Inferior parietal cortex (tissue), 1 donor: Measurements from ENCODE around the gene SLC5A11.

Experiments
- DNase-seq: peaks from one replicate; pipeline ENCODE4 v3.0.0-alpha.2; 2016; ENCODE audit errors: extremely low spot score

Gene SLC5A11

DNA sequence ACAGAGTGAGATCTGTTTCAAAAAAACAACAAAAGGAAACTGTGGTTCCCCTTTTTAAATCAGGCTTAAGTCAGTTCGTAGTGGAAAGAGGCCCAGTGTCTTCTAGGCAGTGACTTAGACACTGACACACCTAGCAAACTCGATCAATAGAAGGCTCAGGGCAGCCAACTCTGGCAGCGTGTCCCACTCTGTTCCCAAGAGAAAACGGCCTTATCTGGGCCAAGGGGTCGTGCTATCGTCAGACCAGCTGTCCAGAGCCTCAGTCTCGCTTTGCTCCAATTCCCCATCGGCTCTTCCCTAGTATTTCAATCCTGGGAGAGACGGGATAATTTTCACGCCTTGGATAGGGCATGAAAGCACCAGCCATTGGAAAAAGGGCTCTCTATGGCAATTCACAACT, 72.9 kb downstream of the SLC5A11 start:
- DNase-seq: no peak

DNA sequence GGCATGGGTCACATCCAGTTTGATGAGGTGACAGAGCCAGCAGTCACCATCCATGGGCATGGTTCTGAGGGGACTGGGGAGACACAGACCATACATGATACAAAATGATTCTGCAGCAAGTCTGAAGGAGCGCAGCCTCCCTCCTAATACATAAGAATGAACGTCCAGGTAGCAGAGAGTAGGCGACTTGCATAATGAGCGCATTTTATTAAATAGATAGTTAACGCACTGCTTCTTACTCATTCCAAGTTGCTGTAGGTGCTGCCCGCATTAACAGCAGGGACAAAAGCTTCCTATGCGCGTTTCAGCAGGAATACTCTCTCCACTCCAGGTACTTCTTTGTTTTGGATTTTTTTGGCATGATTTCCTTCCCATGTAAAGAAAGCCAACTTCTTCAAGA, 73.8 kb downstream of the SLC5A11 start:
- DNase-seq: no peak

DNA sequence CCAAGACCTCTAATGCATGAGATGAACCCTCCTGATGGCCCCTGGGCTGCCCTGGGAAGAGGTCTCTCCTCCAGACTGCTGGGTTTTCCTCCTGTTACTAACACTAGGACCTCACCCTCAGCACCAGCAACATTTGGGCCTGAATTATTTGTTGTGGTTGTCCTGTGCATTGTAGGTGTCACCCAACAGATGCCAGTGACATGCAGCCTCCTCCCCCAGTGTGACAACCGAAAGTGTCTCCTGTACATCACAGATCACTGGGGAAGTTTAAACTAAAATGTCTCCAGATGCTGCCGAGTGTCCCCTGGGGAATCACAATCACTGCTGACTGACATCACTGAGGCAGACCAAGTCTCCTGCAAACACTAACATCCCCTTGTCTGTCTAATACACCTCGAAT, 74.8 kb downstream of the SLC5A11 start:
- no peak for DNase-seq

DNA sequence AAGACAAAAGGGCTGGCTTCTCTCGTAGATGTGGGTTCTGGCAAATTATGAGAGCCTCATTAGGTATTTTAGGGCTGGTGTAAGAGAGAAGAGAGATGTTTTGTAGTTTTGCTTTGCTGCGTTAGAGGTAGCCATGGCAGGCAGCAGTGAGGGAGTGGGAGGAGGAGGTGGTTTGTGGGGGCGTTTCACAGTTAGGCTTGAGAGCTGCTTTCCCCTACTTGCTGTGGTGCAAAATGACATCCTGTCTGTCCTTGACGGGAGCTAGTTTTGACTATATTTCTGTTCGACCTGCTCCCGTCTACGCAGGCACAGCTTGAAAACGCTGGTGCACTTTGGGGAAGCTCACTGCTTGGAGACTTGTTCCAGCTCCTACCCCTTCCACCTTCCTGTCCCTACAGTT, 75.5 kb downstream of the SLC5A11 start:
- DNase-seq: no peak

DNA sequence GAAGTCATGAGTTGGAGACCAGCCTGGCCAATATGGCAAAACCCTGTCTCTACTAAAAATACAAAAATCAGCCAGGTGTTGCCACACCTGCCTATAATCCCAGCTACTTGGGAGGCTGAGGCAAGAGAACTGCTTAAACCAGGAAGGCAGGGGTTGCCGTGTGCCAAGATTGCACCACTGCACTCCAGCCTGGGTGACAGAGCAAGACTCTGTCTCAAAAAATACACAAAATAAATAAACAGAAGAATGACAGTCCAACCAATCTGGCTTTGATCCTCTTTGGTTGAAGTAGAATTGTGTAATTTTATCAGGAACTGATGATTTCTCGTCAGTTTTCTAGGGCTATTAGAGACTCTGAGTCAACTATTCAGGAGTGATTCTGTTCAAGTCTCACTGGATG, 79.4 kb downstream of the SLC5A11 start:
- no peak for DNase-seq

DNA sequence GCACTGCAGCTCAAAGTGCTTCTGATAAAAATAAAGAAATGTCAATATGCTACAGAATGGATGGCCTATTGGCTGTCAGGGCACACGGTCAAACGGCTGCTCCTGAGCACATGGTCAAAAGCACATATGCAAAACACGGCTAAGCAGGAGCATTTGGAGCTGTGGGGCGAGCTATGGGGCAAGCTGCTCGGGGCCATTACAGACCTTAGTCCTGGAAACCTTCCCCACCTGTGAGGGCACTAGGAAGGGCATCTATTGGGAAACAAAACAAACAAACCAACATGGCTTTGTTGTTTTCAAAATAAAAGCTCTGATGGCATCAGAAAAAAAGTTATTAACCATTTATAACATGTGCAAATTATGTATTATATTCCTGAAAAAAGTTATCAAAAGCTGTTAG, 83.6 kb downstream of the SLC5A11 start:
- no peak for DNase-seq

DNA sequence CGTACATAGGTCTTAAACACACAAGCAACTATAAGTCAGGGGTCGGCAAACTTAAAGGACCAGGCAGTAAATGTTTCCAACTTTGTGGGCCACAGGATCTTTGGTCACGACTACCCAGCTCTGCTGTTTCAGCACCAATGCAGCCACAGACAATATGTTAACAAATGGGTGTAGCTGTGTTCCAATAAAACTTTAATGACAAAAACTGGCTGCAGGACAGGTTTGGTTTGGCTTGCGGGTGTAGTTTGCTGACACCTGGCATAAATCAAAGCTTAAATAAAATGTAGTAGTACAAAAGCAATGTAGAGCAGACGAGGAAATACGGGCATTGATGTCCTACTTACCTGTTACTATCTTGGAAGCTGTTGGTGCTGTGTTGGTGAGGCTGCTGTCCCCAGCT, 84.7 kb downstream of the SLC5A11 start:
- no peak for DNase-seq

DNA sequence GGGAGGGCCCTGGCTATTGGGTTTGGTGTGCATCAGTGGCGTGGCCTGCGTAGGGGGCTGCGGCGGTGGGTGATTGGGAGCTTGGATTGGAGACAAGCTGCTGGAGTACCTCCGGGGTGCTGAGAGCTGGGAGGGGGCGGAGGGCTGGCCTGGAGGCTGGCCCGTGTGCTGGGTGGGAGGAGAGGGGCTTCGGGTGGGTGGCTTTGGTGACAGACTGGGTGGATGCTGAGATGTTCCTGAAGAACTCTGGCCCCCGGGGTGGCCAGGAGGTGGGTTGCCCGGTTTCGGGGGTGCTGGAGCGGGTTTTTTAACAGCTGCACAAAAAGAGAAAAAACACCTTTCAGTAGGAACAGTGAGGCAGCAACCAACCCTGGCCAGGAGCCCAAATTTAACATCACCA, 85.3 kb downstream of the SLC5A11 start:
- DNase-seq: no peak

DNA sequence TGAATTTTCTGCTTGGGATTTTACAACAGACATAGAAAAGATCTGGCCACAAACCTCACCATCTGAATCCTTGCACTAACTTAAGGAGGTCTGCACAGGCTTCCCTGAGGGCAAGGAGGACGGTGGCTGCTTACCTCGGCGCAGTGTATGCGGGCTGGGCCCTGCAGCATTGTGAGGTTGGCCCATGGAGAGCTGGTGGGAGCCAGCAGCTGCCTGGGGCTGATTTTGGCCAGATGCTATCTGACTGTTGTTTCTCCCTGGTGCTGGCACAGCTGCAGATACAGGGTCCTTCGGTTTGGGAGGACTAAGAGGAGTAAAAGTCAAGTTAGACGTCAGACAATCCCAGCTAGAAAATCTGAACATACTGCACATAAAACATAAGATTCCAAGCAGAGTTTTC, 89.6 kb downstream of the SLC5A11 start:
- no peak for DNase-seq

DNA sequence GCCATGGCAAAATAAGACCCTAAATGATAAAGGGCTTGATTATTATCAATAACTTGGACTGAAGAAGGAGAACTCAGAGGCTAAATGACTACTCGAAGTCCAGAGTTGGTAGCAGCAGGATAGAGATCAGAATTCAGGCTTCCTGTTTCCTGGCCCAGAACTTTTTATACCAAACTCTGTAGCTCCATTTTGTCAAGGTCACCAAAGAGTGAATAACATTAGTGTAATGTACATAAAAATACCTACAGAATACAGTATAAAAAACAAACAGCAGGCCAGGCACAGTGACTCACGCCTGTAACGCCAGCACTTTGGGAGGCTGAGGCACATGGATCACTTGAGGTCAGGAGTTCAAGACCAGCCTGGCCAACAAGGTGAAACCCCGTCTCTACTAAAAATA, 90.4 kb downstream of the SLC5A11 start:
- no peak for DNase-seq

DNA sequence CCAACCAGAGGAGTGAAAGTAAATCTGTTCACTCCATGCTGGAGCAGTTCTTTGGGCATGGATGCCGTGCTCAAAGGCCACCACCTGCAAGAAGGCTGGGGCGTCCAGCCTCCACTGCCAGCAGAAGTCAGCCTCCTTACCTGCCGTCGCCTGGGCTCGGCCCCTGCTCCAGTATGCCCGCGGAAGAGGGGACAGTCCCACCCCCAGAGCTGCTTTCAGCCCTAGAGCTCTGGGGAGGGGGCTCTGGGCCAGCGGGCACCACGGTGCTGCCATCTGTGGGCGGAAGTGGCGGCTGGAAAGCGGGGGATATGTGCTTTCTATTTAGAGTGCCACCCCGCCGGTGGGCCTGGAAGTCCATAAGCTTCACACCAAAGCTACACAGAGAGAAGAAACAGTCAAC, 93.5 kb downstream of the SLC5A11 start:
- no peak for DNase-seq

DNA sequence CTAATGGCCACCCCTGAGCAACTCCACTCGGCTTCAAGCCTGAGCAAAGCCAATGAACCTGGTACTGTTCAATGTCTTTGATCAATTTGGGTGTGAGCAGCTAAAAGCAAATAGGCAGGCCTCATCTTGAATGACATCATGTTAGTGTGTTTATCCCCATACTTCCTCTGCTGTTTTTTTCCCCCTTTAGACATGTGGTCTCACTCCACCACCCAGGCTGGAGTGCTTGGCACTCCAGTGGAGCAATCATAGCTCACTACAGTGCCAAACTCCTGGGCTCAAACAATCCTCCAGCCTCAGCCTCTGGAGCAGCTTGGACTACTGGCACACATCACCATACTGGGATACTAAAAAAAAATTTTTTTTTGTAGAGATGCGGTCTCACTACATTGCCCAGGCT, 94.0 kb downstream of the SLC5A11 start:
- no peak for DNase-seq

DNA sequence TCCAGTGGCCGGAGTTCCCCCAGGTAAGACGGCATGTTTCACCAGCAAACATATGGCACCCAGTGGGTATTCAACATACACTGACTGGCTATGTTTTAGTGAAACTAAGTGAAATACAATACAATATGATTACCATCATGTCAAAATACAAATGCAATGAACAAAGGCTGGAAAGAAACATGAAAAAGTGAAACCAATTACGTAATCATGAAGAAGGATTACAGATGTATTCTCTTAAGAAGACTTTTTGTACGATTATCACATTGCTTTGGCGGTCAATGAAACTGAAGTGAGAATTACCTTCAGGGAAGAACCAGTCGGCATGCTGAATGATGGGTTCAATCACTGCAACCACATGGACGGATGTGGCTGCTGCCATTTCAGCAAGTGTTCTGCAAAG, 97.7 kb downstream of the SLC5A11 start:
- DNase-seq: no peak

DNA sequence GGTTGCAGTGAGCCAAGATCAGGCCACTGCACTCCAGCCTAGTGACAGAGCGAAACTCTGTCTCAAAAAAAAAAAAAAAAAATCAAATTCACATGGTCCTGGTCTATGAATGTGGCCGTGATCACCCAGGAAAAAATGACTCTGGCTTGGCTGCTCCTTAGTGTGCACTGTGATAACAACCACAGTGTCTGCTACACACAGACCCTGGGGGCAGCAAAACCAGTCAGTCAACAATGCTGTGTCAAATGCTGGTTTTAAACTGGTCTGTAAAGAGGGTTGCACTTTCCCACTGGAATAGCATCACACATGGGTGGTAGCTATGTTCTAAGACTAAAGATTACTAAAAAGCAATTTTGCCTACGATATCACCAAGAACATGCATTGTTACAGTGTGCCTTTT, 98.4 kb downstream of the SLC5A11 start:
- DNase-seq: no peak

DNA sequence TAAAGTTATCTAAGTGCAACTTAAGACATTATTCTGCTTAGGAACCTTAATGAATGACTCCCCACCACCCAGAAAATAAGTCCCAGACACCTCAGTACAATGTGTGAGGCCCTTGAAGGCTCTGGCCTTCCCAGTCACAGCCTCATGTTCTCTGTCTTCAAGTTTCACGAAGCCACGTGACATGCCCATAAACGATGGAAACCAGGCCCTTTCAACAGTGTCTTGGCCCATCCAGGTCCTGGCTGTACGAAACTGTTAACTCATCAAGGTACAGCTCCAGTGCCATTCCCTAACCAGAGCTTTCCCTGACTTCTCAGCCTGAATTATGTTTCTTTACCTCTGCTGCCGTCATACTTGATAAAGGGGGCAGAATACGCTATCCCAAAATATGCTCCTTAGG, 100.4 kb downstream of the SLC5A11 start:
- DNase-seq: no peak

DNA sequence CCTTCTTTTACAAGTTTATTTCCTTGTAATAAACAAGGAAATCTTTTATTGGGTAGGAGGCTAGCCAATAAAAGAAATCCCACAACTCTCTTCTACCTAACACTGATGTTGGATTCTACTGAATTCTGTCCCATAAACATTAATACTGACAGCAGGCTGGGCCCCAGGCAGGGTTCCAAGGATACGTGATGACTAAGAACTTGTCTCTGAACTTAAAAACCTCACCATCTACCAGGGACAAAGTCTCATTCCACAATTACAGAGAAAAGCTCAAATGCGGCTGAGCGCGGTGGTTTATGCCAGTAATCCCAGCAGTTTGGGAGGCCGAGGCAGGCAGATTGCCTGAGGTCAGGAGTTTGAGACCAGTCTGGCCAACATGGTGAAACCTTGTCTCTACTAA, 104.5 kb downstream of the SLC5A11 start:
- no peak for DNase-seq

DNA sequence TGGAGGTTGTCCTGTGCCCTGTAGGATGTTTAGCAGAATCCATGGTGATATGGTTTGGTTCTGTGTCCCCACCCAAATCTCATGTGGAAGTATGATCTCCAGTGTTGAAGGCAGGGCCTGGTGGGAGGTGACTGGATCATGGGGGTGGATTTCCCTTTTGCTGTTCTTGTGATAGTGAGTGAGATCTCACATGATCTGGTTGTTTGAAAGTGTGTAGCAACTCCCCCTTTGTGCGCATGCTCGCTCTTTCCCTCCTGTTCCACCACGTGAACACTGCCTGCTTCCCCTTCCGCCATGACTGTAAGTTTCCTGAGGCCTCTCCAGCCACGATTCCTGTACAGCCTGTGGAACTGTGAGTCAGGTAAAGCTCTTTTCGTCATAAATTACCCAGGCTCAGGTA, 107.5 kb downstream of the SLC5A11 start:
- no peak for DNase-seq

DNA sequence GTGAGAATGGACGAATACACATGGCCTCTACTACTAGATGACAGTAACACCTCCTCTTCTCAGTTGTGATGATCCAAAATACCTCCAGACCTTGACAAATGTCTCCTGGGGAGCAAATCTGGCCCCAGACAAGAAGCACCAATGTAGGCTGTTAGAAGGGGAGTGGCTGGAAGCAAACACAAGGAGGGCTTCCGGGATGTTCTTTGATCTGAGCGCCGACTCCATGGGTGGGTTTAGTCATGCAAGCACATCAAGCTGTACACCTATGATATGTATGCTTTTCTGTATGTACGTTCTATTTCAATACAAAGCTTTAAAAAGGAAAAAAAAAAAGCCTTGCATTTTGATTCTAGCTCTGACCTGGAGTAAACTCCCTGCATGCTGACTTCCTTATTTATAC, 108.0 kb downstream of the SLC5A11 start:
- no peak for DNase-seq

DNA sequence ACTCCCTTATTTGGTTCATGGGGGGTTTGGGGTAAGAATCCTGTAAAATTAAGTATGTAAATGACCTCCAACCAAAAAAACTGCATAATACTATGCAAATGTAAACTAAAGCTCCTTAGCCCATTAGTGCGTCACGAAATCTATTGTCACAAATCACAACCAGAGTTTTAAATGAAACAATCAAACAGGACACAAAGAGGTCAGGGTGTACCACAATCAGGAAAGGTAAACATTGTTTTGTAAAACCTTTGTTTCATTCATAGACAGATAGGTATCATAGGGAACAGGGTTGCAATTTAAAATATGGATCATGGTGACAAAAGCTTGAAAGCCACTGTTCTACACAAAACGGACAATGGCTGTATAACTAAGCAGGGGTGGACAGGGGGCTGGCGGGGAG, 108.4 kb downstream of the SLC5A11 start:
- no peak for DNase-seq

DNA sequence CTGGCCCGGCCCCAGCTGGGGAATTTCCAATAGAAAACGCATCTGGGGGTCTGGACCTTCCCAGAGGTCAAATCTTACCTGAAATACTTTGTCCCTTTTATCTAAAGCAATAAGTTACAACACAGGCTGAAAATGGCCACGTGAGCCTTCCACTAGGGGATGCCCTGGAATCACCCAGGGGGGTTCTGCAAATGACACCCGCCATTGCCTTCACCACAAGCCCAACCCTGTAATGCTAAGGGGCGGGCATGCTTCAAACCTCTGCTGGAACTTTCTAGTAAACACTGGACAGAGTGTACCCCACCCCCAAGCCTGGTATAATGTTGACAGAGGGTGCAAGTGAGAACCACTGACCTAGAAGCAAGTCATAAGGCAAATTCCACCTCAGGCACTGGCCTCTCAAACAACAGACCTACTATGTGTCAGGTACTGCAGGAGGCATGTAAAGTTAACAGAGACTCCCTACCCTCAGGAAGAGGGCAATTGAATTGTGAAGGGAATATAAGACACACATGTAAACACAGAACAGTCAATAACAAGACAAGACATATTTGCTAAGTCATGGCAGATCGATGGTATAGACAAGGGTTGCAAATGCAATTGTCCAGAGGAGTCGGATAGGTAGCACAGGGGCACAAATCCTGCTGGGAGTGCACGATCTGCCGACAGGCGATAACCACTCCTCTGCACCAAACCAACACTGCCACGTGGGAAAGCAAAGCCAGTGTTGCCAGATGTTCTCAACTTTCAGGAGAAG, 110.4 kb downstream of the SLC5A11 start:
- no peak for DNase-seq

DNA sequence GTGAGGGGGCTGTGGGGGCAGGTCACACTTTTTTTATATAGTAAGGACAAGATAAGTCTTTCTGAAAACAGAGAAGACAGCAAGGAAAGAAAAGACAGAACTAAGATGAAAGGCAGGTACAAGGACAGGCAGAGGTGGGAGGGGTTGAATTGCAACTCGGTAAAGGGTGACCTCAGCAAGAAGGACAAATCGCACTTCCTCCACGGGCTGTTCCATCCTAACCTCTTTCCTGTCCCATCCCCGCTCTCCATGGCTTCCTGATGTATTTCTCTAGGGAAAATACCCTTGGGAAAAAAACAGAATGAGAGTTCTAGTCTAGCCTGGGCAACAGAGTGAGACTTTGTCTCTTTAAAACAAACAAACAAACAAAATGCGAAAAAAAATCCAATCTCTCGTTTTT, 112.1 kb downstream of the SLC5A11 start:
- no peak for DNase-seq
